K562 (cell line): ENCODE data around the gene ANO9. TPM values are rescaled to one million over a fixed set of nuclear protein-coding genes. Genes with fewer than 3 reads are reported as not detected.
A peak's percentile ranks its signal among the peaks of the same experiment; 100 is the strongest.

ENCODE experiments used
- CBX3 ChIP-seq, 2 experiments: IDR thresholded peaks; 1 replicate in 1 of 2; 2 replicates in 1 of 2; pipeline ENCODE4 v1.6.1; 2012; ENCODE audit warnings: inconsistent platforms in 2 of 2, low read length in 2 of 2, borderline replicate concordance in 1 of 2, control low read depth in 1 of 2
- JUN ChIP-seq, 2 experiments: sonication (generic) in 1 of 2; formaldehyde crosslinking in 1 of 2; IDR thresholded peaks; 2 replicates each; pipeline versions ENCODE4 v1.6.1 to v1.8.0; 2012 to 2022; ENCODE audit warnings: borderline replicate concordance in 2 of 2, mild to moderate bottlenecking in 2 of 2, improper control_type of control experiment in 1 of 2, low read depth in 1 of 2, low read length in 1 of 2, missing genetic modification reagents in 1 of 2
- NFXL1 ChIP-seq: fragments of 450-650 bp; formaldehyde crosslinking; IDR thresholded peaks from 2 replicates; pipeline ENCODE4 v1.4.0; 2021; ENCODE audit warnings: mild to moderate bottlenecking
- PHB2 ChIP-seq: fragments of 450-650 bp; IDR thresholded peaks from 2 replicates; pipeline ENCODE4 v1.6.1; 2017; ENCODE audit warnings: low read depth
- POLR2A ChIP-seq: fragments of 450-650 bp; conservative IDR thresholded peaks from 2 replicates; pipeline ENCODE4 v1.6.1; 2016
- REST ChIP-seq, 2 experiments: fragments of 450-650 bp; formaldehyde crosslinking in 1 of 2; IDR thresholded peaks; 2 replicates each; pipeline versions ENCODE4 v1.4.0 to v1.6.1; 2014 to 2020; ENCODE audit warnings: mild to moderate bottlenecking in 2 of 2, borderline replicate concordance in 1 of 2, low read depth in 1 of 2
- SP1 ChIP-seq: sonication (generic); formaldehyde crosslinking; IDR thresholded peaks from 2 replicates; pipeline ENCODE4 v1.8.1; 2022; ENCODE audit warnings: mild to moderate bottlenecking, missing genetic modification reagents
- ZNF551 ChIP-seq: fragments of 250-450 bp; sonication (Bioruptor Pico); IDR thresholded peaks from 2 replicates; pipeline ENCODE4 v1.5.0; 2021; ENCODE audit warnings: mild to moderate bottlenecking, moderate library complexity
- polyA plus RNA-seq, 8 experiments: library from polyadenylated mRNA; depleted of rRNA in 4 of 8; stranded (reverse) in 5 of 8; unstranded in 3 of 8; fragments of >200 nt; fragmentation: Nextera tagmentation in 2 of 8; fragmentation: Illumina TruSeq in 1 of 8; extraction: Ambion mirVana in 2 of 8; extraction: Trizol in 1 of 8; gene quantifications; 2 replicates each; pipeline versions ENCODE4 v1.2.1 to v1.2.3, GENCODE V29; 2011 to 2014; ENCODE audit warnings: inconsistent platforms in 1 of 8, missing spikeins in 1 of 8
- total RNA-seq, 7 experiments: library from RNA; depleted of rRNA in 6 of 7; stranded (reverse); fragments of >200 nt in 6 of 7; fragmentation: Illumina TruSeq in 2 of 7; extraction: Trizol in 2 of 7; gene quantifications; 2 replicates each; pipeline versions ENCODE4 v1.2.1 to v1.2.3, GENCODE V29; 2011 to 2021; ENCODE audit warnings: low replicate concordance in 1 of 7
- TF ChIP-seq, protein P1 (sequence below): sonication (generic); formaldehyde crosslinking; IDR thresholded peaks from 2 replicates; pipeline ENCODE4 v1.8.1; 2023; ENCODE audit warnings: missing genetic modification reagents, mild to moderate bottlenecking, borderline replicate concordance
- TF ChIP-seq, protein P2 (sequence below): fragments of 200-400 bp; formaldehyde crosslinking; IDR thresholded peaks from 2 replicates; pipeline ENCODE4 v1.6.1; 2017; ENCODE audit warnings: mild to moderate bottlenecking, low read depth, low read length, moderate library complexity

ANO9 gene
- total and polyA plus RNA-seq, 9 of the 15 experiments (the other 6 are each of a cell fraction or from before 2014, with no cell fraction given), result 0.20 to 14.5 (median 4.5) TPM

DNA sequence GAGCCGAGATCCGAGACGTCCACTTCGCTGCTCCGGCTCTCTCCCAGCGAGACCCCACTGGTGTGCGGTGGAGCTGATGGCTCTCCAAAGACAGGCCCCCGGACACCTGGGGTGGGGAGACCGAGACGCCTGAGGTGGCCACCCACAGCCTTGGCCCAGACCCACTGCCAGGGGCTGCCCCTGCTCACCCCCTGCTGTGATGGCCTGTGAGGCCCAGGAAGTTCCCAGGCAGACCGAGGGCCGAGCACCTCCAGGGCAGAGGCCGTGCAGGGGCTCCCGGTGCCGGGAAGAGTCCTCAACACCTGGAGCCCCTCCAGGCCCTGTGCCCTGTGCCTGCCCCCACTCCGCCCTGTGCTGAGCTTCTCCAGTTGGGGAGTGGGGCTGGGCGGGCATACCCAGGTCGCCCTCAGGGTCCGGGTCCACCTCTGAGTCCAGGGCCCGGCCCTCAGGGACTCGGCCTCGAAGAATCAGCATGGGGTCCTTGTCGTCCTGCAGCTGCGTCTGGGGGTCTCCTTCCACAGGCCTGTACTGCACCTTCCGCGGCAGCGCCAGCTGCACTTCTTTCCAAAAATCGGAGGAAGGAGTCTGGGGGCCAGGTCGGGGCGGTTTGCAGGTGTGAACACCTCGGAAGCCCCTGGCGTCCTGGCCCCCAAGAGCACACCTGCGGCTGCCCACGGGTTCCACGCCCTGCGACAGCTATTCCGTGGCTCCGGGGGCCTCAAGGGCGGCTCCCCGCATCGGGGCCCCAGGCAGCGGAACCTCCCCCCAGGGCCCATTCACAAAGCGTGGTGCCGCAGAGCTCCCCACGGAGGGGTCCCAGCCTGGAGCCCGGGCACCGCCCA, 35.6 kb downstream of the ANO9 start (continued):
- TF ChIP-seq REST (IDR thresholded peaks at IDR 0.05; ENCODE audit: borderline replicate concordance), result no peak
- peak; percentile 32; the same call in 1 of the 2 replicates for TF ChIP-seq REST (CRISPR knock-in tag; IDR thresholded peaks at IDR 0.05; ENCODE audit: low read depth)
- no peak; the same call in 1 of the 2 replicates for TF ChIP-seq SP1 (CRISPR knock-in tag)
- TF ChIP-seq NFXL1, result no peak
- 0 out of 2 replicates have a peak, but pooled peaks have one; percentile 30 for TF ChIP-seq POLR2A
- TF ChIP-seq, protein P1, sequence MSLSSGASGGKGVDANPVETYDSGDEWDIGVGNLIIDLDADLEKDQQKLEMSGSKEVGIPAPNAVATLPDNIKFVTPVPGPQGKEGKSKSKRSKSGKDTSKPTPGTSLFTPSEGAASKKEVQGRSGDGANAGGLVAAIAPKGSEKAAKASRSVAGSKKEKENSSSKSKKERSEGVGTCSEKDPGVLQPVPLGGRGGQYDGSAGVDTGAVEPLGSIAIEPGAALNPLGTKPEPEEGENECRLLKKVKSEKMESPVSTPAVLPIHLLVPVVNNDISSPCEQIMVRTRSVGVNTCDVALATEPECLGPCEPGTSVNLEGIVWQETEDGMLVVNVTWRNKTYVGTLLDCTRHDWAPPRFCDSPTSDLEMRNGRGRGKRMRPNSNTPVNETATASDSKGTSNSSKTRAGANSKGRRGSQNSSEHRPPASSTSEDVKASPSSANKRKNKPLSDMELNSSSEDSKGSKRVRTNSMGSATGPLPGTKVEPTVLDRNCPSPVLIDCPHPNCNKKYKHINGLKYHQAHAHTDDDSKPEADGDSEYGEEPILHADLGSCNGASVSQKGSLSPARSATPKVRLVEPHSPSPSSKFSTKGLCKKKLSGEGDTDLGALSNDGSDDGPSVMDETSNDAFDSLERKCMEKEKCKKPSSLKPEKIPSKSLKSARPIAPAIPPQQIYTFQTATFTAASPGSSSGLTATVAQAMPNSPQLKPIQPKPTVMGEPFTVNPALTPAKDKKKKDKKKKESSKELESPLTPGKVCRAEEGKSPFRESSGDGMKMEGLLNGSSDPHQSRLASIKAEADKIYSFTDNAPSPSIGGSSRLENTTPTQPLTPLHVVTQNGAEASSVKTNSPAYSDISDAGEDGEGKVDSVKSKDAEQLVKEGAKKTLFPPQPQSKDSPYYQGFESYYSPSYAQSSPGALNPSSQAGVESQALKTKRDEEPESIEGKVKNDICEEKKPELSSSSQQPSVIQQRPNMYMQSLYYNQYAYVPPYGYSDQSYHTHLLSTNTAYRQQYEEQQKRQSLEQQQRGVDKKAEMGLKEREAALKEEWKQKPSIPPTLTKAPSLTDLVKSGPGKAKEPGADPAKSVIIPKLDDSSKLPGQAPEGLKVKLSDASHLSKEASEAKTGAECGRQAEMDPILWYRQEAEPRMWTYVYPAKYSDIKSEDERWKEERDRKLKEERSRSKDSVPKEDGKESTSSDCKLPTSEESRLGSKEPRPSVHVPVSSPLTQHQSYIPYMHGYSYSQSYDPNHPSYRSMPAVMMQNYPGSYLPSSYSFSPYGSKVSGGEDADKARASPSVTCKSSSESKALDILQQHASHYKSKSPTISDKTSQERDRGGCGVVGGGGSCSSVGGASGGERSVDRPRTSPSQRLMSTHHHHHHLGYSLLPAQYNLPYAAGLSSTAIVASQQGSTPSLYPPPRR (CRISPR knock-in tag), result 0 out of 2 replicates have a peak, but pooled peaks have one; percentile 19
- TF ChIP-seq, protein P2, sequence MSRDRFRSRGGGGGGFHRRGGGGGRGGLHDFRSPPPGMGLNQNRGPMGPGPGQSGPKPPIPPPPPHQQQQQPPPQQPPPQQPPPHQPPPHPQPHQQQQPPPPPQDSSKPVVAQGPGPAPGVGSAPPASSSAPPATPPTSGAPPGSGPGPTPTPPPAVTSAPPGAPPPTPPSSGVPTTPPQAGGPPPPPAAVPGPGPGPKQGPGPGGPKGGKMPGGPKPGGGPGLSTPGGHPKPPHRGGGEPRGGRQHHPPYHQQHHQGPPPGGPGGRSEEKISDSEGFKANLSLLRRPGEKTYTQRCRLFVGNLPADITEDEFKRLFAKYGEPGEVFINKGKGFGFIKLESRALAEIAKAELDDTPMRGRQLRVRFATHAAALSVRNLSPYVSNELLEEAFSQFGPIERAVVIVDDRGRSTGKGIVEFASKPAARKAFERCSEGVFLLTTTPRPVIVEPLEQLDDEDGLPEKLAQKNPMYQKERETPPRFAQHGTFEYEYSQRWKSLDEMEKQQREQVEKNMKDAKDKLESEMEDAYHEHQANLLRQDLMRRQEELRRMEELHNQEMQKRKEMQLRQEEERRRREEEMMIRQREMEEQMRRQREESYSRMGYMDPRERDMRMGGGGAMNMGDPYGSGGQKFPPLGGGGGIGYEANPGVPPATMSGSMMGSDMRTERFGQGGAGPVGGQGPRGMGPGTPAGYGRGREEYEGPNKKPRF, result no peak
- TF ChIP-seq JUN (IDR thresholded peaks at IDR 0.05; ENCODE audit: borderline replicate concordance, low read depth, low read length), result no peak
- peak; percentile 53; the same call in 1 of the 2 replicates for TF ChIP-seq JUN (CRISPR knock-in tag; IDR thresholded peaks at IDR 0.05; ENCODE audit: borderline replicate concordance)
- no peak for TF ChIP-seq PHB2
- TF ChIP-seq CBX3 (IDR thresholded peaks at IDR 0.05; ENCODE audit: borderline replicate concordance in 1 of 2, low read length in 2 of 2), result no peak
- TF ChIP-seq ZNF551 (CRISPR knock-in tag), result no peak
